Neuronal stem cell (in vitro differentiated cells): ENCODE results near the gene EFNA5.

Source experiments
- DNase-seq: peaks from one replicate; pipeline ENCODE4 v3.0.0-alpha.2; 2013; ENCODE audit warnings: low spot score
- H2AFZ ChIP-seq: one replicate; pipeline ENCODE4 v1.6.1; 2013; ENCODE audit warnings: mild to moderate bottlenecking, low read length, inconsistent platforms
- H2AK5ac ChIP-seq: 2 replicates; pipeline ENCODE4 v1.6.1; 2013; ENCODE audit warnings: low read depth, mild to moderate bottlenecking, inconsistent platforms, low read length, moderate library complexity, mixed read lengths
- H2BK120ac ChIP-seq: 2 replicates; pipeline ENCODE4 v1.6.1; 2013; ENCODE audit warnings: low read depth, mild to moderate bottlenecking, inconsistent platforms, low read length, moderate library complexity, mixed read lengths
- H2BK12ac ChIP-seq: one replicate; pipeline ENCODE4 v1.6.1; 2013; ENCODE audit warnings: low read length, inconsistent platforms
- H2BK15ac ChIP-seq: 2 replicates; pipeline ENCODE4 v1.6.1; 2013; ENCODE audit warnings: mild to moderate bottlenecking, low read length, inconsistent platforms, mixed read lengths
- H2BK5ac ChIP-seq: one replicate; pipeline ENCODE4 v1.6.1; 2013; ENCODE audit warnings: inconsistent platforms, mild to moderate bottlenecking, low read length, moderate library complexity
- H3K14ac ChIP-seq: one replicate; pipeline ENCODE4 v1.6.1; 2013; ENCODE audit warnings: low read length, inconsistent platforms
- H3K18ac ChIP-seq: 2 replicates; pipeline ENCODE4 v1.6.1; 2013; ENCODE audit warnings: low read length, inconsistent platforms
- H3K23ac ChIP-seq: 2 replicates; pipeline ENCODE4 v1.6.1; 2013; ENCODE audit warnings: low read depth, mild to moderate bottlenecking, mixed read lengths, low read length, inconsistent platforms; ENCODE audit not compliant: poor library complexity
- H3K27ac ChIP-seq: replicated peaks from 3 replicates; pipeline ENCODE4 v1.5.1; 2013; ENCODE audit warnings: low read length, inconsistent platforms
- H3K27me3 ChIP-seq, 3 experiments: 2 replicates each; pipeline ENCODE4 v1.6.1; 2013; ENCODE audit warnings: low read length in 3 of 3, mild to moderate bottlenecking in 2 of 3, inconsistent platforms in 1 of 3, low read depth in 1 of 3, mixed read lengths in 1 of 3, moderate library complexity in 1 of 3; ENCODE audit not compliant: control insufficient read depth in 3 of 3, insufficient read depth in 3 of 3
- H3K36me3 ChIP-seq, 2 donors: replicated peaks in 1 of 2; 2 replicates each; pipeline ENCODE4 v1.6.1; 2013; ENCODE audit warnings: low read length in 2 of 2; ENCODE audit not compliant: control insufficient read depth in 2 of 2, insufficient read depth in 2 of 2
- H3K4ac ChIP-seq: 2 replicates; pipeline ENCODE4 v1.6.1; 2013; ENCODE audit warnings: inconsistent platforms, mild to moderate bottlenecking, low read length, moderate library complexity
- H3K4me1 ChIP-seq, 2 donors: 1 replicate in 1 of 2; 2 replicates in 1 of 2; pipeline ENCODE4 v1.6.1; 2013; ENCODE audit warnings: low read length in 2 of 2, low read depth in 1 of 2; ENCODE audit not compliant: control insufficient read depth in 2 of 2, insufficient read depth in 1 of 2
- H3K4me2 ChIP-seq: one replicate; pipeline ENCODE4 v1.6.1; 2013; ENCODE audit warnings: mild to moderate bottlenecking, low read length, inconsistent platforms; ENCODE audit not compliant: insufficient read depth, poor library complexity, severe bottlenecking
- H3K4me3 ChIP-seq, 2 donors: 2 replicates each; pipeline ENCODE4 v1.5.1; 2013; ENCODE audit warnings: low read length in 2 of 2, mild to moderate bottlenecking in 2 of 2, inconsistent platforms in 1 of 2, moderate library complexity in 1 of 2
- H3K79me1 ChIP-seq: one replicate; pipeline ENCODE4 v1.6.1; 2013; ENCODE audit warnings: low read depth, mild to moderate bottlenecking, inconsistent platforms, low read length, moderate library complexity
- H3K9ac ChIP-seq: one replicate; pipeline ENCODE4 v1.6.1; 2013; ENCODE audit warnings: mild to moderate bottlenecking, low read depth, low read length, inconsistent platforms; ENCODE audit not compliant: poor library complexity
- H3K9me3 ChIP-seq, 2 donors: replicated peaks in 1 of 2; 2 replicates each; pipeline versions ENCODE3 to v1.6.1; 2013; ENCODE audit warnings: low read length in 2 of 2, mild to moderate bottlenecking in 2 of 2, inconsistent platforms in 1 of 2, low read depth in 1 of 2, mixed read lengths in 1 of 2, moderate library complexity in 1 of 2; ENCODE audit not compliant: control insufficient read depth in 2 of 2, insufficient read depth in 1 of 2
- H4K8ac ChIP-seq: one replicate; pipeline ENCODE4 v1.6.1; 2013; ENCODE audit warnings: low read depth, mild to moderate bottlenecking, inconsistent platforms, low read length, moderate library complexity
- H4K91ac ChIP-seq: one replicate; pipeline ENCODE4 v1.6.1; 2013; ENCODE audit warnings: low read length, low read depth, mild to moderate bottlenecking, inconsistent platforms; ENCODE audit not compliant: poor library complexity
- WGBS, 2 donors: extraction: QIAGEN DNeasy Blood & Tissue Kit; methylation state at CpG; one replicate each; pipeline ENCODE4 v1.1.7; 2013; ENCODE audit warnings: missing lambda C conversion rate in 2 of 2, mixed read lengths in 1 of 2; ENCODE audit not compliant: insufficient read length in 2 of 2, insufficient replicate concordance in 1 of 2; ENCODE audit errors: extremely low coverage in 2 of 2; 5-methylcytosine and 5-hydroxymethylcytosine counted together

EFNA5 gene

DNA sequence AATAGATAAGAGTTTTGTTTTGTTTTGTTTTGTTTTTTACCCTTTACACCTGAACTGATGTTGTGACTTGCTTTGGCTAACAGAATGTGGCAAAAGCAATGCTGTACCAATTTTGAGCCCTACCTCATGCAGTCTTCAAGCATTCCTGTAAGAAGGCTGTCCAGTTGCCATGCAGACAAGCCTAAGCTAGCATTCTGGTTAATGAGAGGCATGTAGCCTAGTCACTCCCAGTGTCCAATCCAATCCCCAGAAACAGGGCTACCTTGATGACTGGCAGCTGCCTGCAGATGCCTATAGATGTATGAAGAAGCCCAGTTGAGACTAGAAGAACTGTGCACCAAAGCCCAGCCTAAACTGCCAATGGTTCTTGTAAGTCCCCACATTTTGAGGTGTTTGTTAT lies 9.4 kb upstream of the EFNA5 start:
- no peak overlapping the region for H3K18ac ChIP-seq
- no peak overlapping the region for H4K8ac ChIP-seq
- H2BK15ac ChIP-seq, result no peak overlapping the region
- H4K91ac ChIP-seq, result no peak overlapping the region
- no peaks in the 10 kb centered on the region for H3K9me3 ChIP-seq
- no peak for DNase-seq
- no peak overlapping the region for H2BK120ac ChIP-seq
- H2BK5ac ChIP-seq, result no peak overlapping the region
- H2AFZ ChIP-seq, result no peak overlapping the region
- no peak overlapping the region for H3K4ac ChIP-seq
- H3K4me2 ChIP-seq, result no peak overlapping the region
- H3K27ac ChIP-seq, result no peak overlapping the region
- no peaks in the 10 kb centered on the region for H3K79me1 ChIP-seq
- H3K36me3 ChIP-seq, result no peaks in the 10 kb centered on the region
- no peak overlapping the region for H3K14ac ChIP-seq
- H3K9ac ChIP-seq, result no peak overlapping the region
- no peak overlapping the region for H2BK12ac ChIP-seq
- H2AK5ac ChIP-seq, result no peak overlapping the region
- peaks cover 5 to 6% of the 10 kb centered on the region in 2 donors for H3K4me1 ChIP-seq
- H3K23ac ChIP-seq, result no peak overlapping the region
- H3K27me3 ChIP-seq, result no peaks in the 10 kb centered on the region
- no peak overlapping the region for H3K4me3 ChIP-seq

DNA sequence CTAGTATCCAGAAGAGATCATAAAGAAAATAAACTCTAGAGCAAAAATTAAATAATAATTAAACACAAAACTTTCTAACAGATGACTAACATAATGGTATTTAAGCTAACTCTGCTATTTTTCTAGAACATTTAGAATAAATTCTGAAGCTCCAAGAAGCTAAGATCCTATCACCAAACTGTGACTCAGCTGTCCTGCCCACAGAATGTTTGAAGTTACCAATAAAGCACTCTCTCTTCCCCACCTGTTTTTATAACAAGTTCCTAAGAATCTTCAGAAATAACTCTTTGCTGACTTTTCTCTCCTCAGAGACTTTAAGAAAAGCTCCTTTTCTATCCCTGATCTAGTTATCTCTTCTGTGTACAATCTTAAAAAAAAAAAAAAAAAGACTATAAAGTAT lies 6.0 kb upstream of the EFNA5 start:
- peaks cover 0 to 2% of the 10 kb centered on the region in 2 donors for H3K4me1 ChIP-seq
- no peak overlapping the region for H4K8ac ChIP-seq
- no peak overlapping the region for H2AFZ ChIP-seq
- H2BK12ac ChIP-seq, result no peak overlapping the region
- H3K27me3 ChIP-seq, result no peaks in the 10 kb centered on the region
- H2BK15ac ChIP-seq, result no peak overlapping the region
- no peaks in the 10 kb centered on the region for H3K9me3 ChIP-seq
- DNase-seq, result no peak
- H2BK120ac ChIP-seq, result no peak overlapping the region
- no peak overlapping the region for H3K14ac ChIP-seq
- no peaks in the 10 kb centered on the region for H3K79me1 ChIP-seq
- H3K27ac ChIP-seq, result no peak overlapping the region
- H2AK5ac ChIP-seq, result no peak overlapping the region
- H2BK5ac ChIP-seq, result no peak overlapping the region
- no peak overlapping the region for H4K91ac ChIP-seq
- H3K4ac ChIP-seq, result no peak overlapping the region
- H3K4me2 ChIP-seq, result no peak overlapping the region
- H3K9ac ChIP-seq, result no peak overlapping the region
- H3K18ac ChIP-seq, result no peak overlapping the region
- H3K4me3 ChIP-seq, result no peak overlapping the region
- H3K36me3 ChIP-seq, result no peaks in the 10 kb centered on the region
- no peak overlapping the region for H3K23ac ChIP-seq

- Histone ChIP-seq H2BK5ac (no peak overlapping the region), H3K4me3 (no peak overlapping the region), H3K36me3 (no peaks in the 10 kb centered on the region), H3K9ac (no peak overlapping the region), H3K14ac (no peak overlapping the region), H2AK5ac (no peak overlapping the region), H3K4me1 (peaks cover 0 to 2% of the 10 kb centered on the region in 2 donors), H3K27ac (no peak overlapping the region), H2BK120ac (no peak overlapping the region), H2AFZ (no peak overlapping the region), H4K91ac (no peak overlapping the region), H2BK15ac (no peak overlapping the region), H3K9me3 (no peaks in the 10 kb centered on the region), H3K27me3 (no peaks in the 10 kb centered on the region), H4K8ac (no peak overlapping the region), H3K79me1 (no peaks in the 10 kb centered on the region), H3K4ac (no peak overlapping the region), H3K23ac (no peak overlapping the region), H3K18ac (no peak overlapping the region), H3K4me2 (no peak overlapping the region), H2BK12ac (no peak overlapping the region)
- DNase-seq, result no peak
- no CpG with 5 or more reads among the region's 9 CpGs for WGBS, 2 donors
Measured at GRCh38 chr5:107675201-107675600, 4.5 kb upstream of the EFNA5 start.

- H3K4me1 ChIP-seq, result peaks cover 0 to 2% of the 10 kb centered on the region in 2 donors
- WGBS, 2 donors, result no CpG with 5 or more reads among the region's 4 CpGs
Measured at GRCh38 chr5:107674655-107675054, 3.9 kb upstream of the EFNA5 start.

More at GRCh38 chr5:107674655-107675054, 3.9 kb upstream of the EFNA5 start:
- H2AK5ac ChIP-seq, result no peak overlapping the region
- DNase-seq, result no peak
- H2AFZ ChIP-seq, result no peak overlapping the region
- no peak overlapping the region for H2BK5ac ChIP-seq
- no peaks in the 10 kb centered on the region for H3K27me3 ChIP-seq
- H3K18ac ChIP-seq, result no peak overlapping the region
- no peak overlapping the region for H2BK12ac ChIP-seq
- H4K91ac ChIP-seq, result no peak overlapping the region
- no peak overlapping the region for H3K4me2 ChIP-seq
- no peak overlapping the region for H2BK120ac ChIP-seq
- H3K4ac ChIP-seq, result no peak overlapping the region
- H3K23ac ChIP-seq, result no peak overlapping the region
- H3K14ac ChIP-seq, result no peak overlapping the region
- no peak overlapping the region for H4K8ac ChIP-seq
- no peaks in the 10 kb centered on the region for H3K9me3 ChIP-seq
- no peak overlapping the region for H3K4me3 ChIP-seq
- H3K79me1 ChIP-seq, result no peaks in the 10 kb centered on the region
- H3K9ac ChIP-seq, result no peak overlapping the region
- H2BK15ac ChIP-seq, result no peak overlapping the region
- no peaks in the 10 kb centered on the region for H3K36me3 ChIP-seq
- H3K27ac ChIP-seq, result no peak overlapping the region
